Sigmoid colon (tissue), 3 donors: ENCODE measurements around the gene TYSND1.

Experiments
- POLR2A ChIP-seq, 2 donors: fragments of 450-650 bp; IDR thresholded peaks; one replicate each; pipeline ENCODE4 v1.6.1; 2016; ENCODE audit warnings: antibody characterized with exemption in 2 of 2, mild to moderate bottlenecking in 2 of 2, moderate library complexity in 2 of 2
- TF ChIP-seq, protein P1 (sequence below), 4 experiments: fragments of 450-650 bp in 3 of 4; fragments of 200-600 bp in 1 of 4; IDR thresholded peaks; one replicate each; pipeline ENCODE4 v1.5.1; 2016 to 2019; ENCODE audit warnings: antibody characterized with exemption in 4 of 4, mild to moderate bottlenecking in 3 of 4, moderate library complexity in 2 of 4

DNA sequence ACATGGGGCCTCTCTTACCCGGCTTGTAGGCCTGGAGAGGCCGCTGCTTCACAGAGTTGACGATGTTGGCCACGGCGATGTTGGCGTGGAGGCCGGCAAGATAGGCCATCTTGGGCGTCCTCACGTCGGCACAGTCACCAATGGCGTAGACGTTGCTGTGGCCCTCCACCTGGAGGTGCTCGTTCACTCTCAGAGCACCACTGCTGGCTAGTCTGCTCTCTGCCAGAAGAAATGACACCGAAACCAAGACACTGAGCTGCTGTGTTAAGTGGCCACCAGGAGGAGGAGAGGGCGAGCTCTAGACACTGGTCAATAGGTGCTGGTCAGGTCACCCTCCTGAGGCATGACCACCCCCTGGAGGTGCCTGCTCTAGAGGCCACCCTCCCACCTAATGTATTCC is 31.6 kb downstream of the TYSND1 start:
- TF ChIP-seq POLR2A (IDR thresholded peaks at IDR 0.05) = no peak
- TF ChIP-seq, protein P1, sequence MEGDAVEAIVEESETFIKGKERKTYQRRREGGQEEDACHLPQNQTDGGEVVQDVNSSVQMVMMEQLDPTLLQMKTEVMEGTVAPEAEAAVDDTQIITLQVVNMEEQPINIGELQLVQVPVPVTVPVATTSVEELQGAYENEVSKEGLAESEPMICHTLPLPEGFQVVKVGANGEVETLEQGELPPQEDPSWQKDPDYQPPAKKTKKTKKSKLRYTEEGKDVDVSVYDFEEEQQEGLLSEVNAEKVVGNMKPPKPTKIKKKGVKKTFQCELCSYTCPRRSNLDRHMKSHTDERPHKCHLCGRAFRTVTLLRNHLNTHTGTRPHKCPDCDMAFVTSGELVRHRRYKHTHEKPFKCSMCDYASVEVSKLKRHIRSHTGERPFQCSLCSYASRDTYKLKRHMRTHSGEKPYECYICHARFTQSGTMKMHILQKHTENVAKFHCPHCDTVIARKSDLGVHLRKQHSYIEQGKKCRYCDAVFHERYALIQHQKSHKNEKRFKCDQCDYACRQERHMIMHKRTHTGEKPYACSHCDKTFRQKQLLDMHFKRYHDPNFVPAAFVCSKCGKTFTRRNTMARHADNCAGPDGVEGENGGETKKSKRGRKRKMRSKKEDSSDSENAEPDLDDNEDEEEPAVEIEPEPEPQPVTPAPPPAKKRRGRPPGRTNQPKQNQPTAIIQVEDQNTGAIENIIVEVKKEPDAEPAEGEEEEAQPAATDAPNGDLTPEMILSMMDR (IDR thresholded peaks at IDR 0.05) = no peak
